Vagina (tissue), 2 donors: Measurements from ENCODE around the gene SLC35D2. TPM values are rescaled to one million over a fixed set of nuclear protein-coding genes. Genes with fewer than 3 reads are reported as not detected.

Source experiments
- DNase-seq, 2 donors: peaks; one replicate each; pipeline ENCODE4 v3.0.0-alpha.2; 2017; ENCODE audit errors: extremely low spot score in 2 of 2
- H3K27ac ChIP-seq: fragments of 200-600 bp; sonication (generic); one replicate; pipeline ENCODE4 v1.5.1; 2019
- H3K27me3 ChIP-seq: fragments of 200-600 bp; sonication (generic); one replicate; pipeline ENCODE4 v1.5.1; 2019
- H3K36me3 ChIP-seq, 2 donors: fragments of 200-600 bp; sonication (generic); one replicate each; pipeline ENCODE4 v1.5.1; 2017 to 2019
- H3K4me1 ChIP-seq: fragments of 200-600 bp; sonication (generic); one replicate; pipeline ENCODE4 v1.5.1; 2019
- H3K4me3 ChIP-seq, 2 donors: fragments of 200-600 bp; sonication (generic); 1 replicate in 1 of 2; 2 replicates in 1 of 2; pipeline ENCODE4 v1.5.1; 2016 to 2019
- H3K9me3 ChIP-seq: fragments of 200-600 bp; sonication (generic); one replicate; pipeline ENCODE4 v1.5.1; 2019
- CTCF ChIP-seq, 3 experiments: fragments of 450-650 bp in 2 of 3; fragments of 200-600 bp in 1 of 3; sonication (generic) in 1 of 3; IDR thresholded peaks; one replicate each; pipeline ENCODE4 v1.5.1; 2017 to 2019; ENCODE audit warnings: antibody characterized with exemption in 3 of 3, mild to moderate bottlenecking in 2 of 3, moderate library complexity in 2 of 3
- POLR2A ChIP-seq, 2 donors: fragments of 450-650 bp; IDR thresholded peaks; one replicate each; pipeline ENCODE4 v1.6.1; 2017; ENCODE audit warnings: antibody characterized with exemption in 2 of 2, mild to moderate bottlenecking in 2 of 2, moderate library complexity in 2 of 2
- POLR2AphosphoS5 ChIP-seq, 2 donors: sonication (generic); formaldehyde crosslinking; IDR thresholded peaks; one replicate each; pipeline ENCODE4 v1.9.0; 2017; ENCODE audit warnings: antibody characterized with exemption in 2 of 2, mild to moderate bottlenecking in 2 of 2, low read depth in 1 of 2; ENCODE audit not compliant: insufficient read depth in 1 of 2
- intact Hi-C: fragments of 100-400 bp; cut with DNase I; formaldehyde crosslinking; loops from one replicate; pipeline ENCODE4 v1.15.1; 2023
- total RNA-seq: library from RNA; depleted of rRNA; stranded (reverse); fragments of >200 nt; gene quantifications from one replicate; pipeline ENCODE4 v1.2.3, GENCODE V29; 2016

The SLC35D2 gene
- total RNA-seq, 1 donor from 2014 or later = 17.9 TPM

DNA sequence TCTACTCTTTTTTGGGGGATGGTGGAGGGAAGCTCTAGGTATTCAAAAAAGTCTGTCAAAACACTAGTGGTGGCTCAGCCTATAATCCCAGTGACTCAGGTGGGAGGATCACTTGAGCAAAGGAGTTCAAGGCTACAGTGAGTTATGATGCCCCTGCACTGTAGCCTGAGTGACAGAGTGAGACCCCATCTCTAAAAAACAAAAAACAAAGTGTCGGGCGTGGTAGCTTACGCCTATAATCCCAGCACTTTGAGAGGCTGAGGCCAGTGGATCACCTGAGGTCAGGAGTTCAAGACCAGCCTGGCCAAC lies 15.8 kb upstream of the SLC35D2 start:
- DNase-seq = no peak
- intact Hi-C loops = no loop called here
- H3K27me3 ChIP-seq = no peaks in the 10 kb centered on the region

GRCh38 chr9:96398582-96399324 lies 15.2 kb upstream of the SLC35D2 start:
- no peaks in the 10 kb centered on the region for H3K4me1 ChIP-seq
- TF ChIP-seq CTCF (IDR thresholded peaks at IDR 0.05) (no peak), POLR2AphosphoS5 (IDR thresholded peaks at IDR 0.05; ENCODE audit: insufficient read depth in 1 of 2, low read depth in 1 of 2) (no peak), POLR2A (IDR thresholded peaks at IDR 0.05) (no peak)
- H3K27ac ChIP-seq = no peak overlapping the region
- no peak overlapping the region for H3K4me3 ChIP-seq
- intact Hi-C loops = no loop called here
- H3K36me3 ChIP-seq = no peaks in the 10 kb centered on the region
- no peaks in the 10 kb centered on the region for H3K27me3 ChIP-seq
- H3K9me3 ChIP-seq = no peaks in the 10 kb centered on the region
- DNase-seq = no peak

More for the DNA sequence above, 15.8 kb upstream of the SLC35D2 start:
- Histone ChIP-seq H3K9me3 (no peaks in the 10 kb centered on the region), H3K4me1 (no peaks in the 10 kb centered on the region), H3K27ac (no peak overlapping the region), H3K36me3 (no peaks in the 10 kb centered on the region), H3K4me3 (no peak overlapping the region)
- no peak for TF ChIP-seq POLR2AphosphoS5 (IDR thresholded peaks at IDR 0.05; ENCODE audit: insufficient read depth in 1 of 2, low read depth in 1 of 2)
- TF ChIP-seq CTCF (IDR thresholded peaks at IDR 0.05) = no peak
- no peak for TF ChIP-seq POLR2A (IDR thresholded peaks at IDR 0.05)

DNA sequence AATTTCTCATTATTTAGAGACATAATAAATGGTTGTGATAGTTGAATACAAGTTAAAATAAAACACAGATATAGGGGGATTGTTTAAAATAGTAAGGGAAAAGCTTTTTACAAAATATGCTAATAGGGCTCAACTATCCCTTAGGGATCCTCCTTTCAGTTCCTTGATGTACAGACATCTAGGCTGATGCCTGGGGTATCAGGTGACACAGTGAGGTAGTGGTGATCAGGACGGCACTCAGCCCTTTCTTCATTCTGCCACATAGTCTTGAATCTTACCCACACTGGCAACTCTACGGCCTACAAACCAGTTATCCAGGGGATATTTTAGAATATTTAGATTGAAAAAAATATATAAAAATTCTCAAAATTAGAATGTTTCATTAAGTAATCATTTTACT lies 12.5 kb upstream of the SLC35D2 start:
- Histone ChIP-seq H3K36me3 (no peaks in the 10 kb centered on the region), H3K4me3 (no peak overlapping the region), H3K27me3 (no peaks in the 10 kb centered on the region), H3K4me1 (no peaks in the 10 kb centered on the region), H3K27ac (no peak overlapping the region), H3K9me3 (no peaks in the 10 kb centered on the region)
- no peak for DNase-seq
- intact Hi-C loops = no loop called here
- TF ChIP-seq POLR2A (IDR thresholded peaks at IDR 0.05) (no peak), POLR2AphosphoS5 (IDR thresholded peaks at IDR 0.05; ENCODE audit: insufficient read depth in 1 of 2, low read depth in 1 of 2) (no peak), CTCF (IDR thresholded peaks at IDR 0.05) (no peak)

GRCh38 chr9:96394832-96395496 lies 11.5 kb upstream of the SLC35D2 start:
- Histone ChIP-seq H3K27me3 (no peaks in the 10 kb centered on the region), H3K4me1 (no peaks in the 10 kb centered on the region), H3K36me3 (no peaks in the 10 kb centered on the region), H3K4me3 (no peak overlapping the region), H3K9me3 (no peaks in the 10 kb centered on the region), H3K27ac (no peak overlapping the region)
- no peak for TF ChIP-seq POLR2A (IDR thresholded peaks at IDR 0.05)
- TF ChIP-seq CTCF (IDR thresholded peaks at IDR 0.05) = no peak
- TF ChIP-seq POLR2AphosphoS5 (IDR thresholded peaks at IDR 0.05; ENCODE audit: insufficient read depth in 1 of 2, low read depth in 1 of 2) = no peak
- no peak for DNase-seq
- intact Hi-C loops = no loop called here

GRCh38 chr9:96392263-96392662 lies 8.8 kb upstream of the SLC35D2 start:
- Histone ChIP-seq H3K4me1 (no peaks in the 10 kb centered on the region), H3K27ac (no peak overlapping the region), H3K9me3 (no peaks in the 10 kb centered on the region), H3K36me3 (no peaks in the 10 kb centered on the region), H3K27me3 (no peaks in the 10 kb centered on the region), H3K4me3 (no peak overlapping the region)
- DNase-seq = no peak
- TF ChIP-seq POLR2A (IDR thresholded peaks at IDR 0.05) = no peak
- no peak for TF ChIP-seq CTCF (IDR thresholded peaks at IDR 0.05)
- TF ChIP-seq POLR2AphosphoS5 (IDR thresholded peaks at IDR 0.05; ENCODE audit: insufficient read depth in 1 of 2, low read depth in 1 of 2) = no peak
- intact Hi-C loops = no loop called here
